ENCODE data around the gene GRID2.

DNA sequence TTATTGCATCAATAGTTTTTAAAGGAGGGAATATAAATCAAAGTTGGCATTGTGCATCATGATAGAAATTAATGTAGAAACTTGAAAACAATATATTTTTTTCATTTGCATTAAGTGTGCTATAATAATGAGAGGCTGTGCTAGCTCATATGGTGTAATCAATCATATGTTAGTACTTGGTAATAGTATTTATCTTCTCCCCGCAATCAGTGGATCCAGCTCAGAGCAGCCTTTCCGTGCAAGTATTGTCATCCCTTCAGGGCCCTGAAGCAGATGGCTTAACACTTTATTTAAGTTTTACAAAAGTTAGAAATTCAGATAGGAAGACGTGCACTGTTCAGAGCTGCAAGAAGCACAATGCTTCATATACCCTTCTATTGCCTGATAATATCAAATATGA is 908.5 kb downstream of the GRID2 start:
- TF ChIP-seq, protein P1, sequence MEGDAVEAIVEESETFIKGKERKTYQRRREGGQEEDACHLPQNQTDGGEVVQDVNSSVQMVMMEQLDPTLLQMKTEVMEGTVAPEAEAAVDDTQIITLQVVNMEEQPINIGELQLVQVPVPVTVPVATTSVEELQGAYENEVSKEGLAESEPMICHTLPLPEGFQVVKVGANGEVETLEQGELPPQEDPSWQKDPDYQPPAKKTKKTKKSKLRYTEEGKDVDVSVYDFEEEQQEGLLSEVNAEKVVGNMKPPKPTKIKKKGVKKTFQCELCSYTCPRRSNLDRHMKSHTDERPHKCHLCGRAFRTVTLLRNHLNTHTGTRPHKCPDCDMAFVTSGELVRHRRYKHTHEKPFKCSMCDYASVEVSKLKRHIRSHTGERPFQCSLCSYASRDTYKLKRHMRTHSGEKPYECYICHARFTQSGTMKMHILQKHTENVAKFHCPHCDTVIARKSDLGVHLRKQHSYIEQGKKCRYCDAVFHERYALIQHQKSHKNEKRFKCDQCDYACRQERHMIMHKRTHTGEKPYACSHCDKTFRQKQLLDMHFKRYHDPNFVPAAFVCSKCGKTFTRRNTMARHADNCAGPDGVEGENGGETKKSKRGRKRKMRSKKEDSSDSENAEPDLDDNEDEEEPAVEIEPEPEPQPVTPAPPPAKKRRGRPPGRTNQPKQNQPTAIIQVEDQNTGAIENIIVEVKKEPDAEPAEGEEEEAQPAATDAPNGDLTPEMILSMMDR (conservative IDR thresholded peaks at IDR 0.05; ENCODE audit: low read depth, low read length), result no peak
- TF ChIP-seq POLR2A (IDR thresholded peaks at IDR 0.05; ENCODE audit: low read depth, low read length), result no peak
- TF ChIP-seq BHLHE40 (IDR thresholded peaks at IDR 0.05; ENCODE audit: low read depth, low read length), result no peak
- TF ChIP-seq MAFK (IDR thresholded peaks at IDR 0.05; ENCODE audit: low read depth, low read length), result no peak
- no peak for TF ChIP-seq MAZ (IDR thresholded peaks at IDR 0.05; ENCODE audit: borderline replicate concordance, low read depth, low read length)
